B cell (primary cell): ENCODE measurements around the gene GNB5.

Experiments
- EZH2 ChIP-seq: IDR thresholded peaks from 2 replicates; pipeline ENCODE4 v1.6.1; 2012; ENCODE audit warnings: borderline replicate concordance, low read depth, mild to moderate bottlenecking, moderate library complexity, low read length; ENCODE audit not compliant: insufficient read depth, poor library complexity, severe bottlenecking
- TF ChIP-seq, protein P1 (sequence below): fragments of 200-600 bp; IDR thresholded peaks from one replicate; pipeline ENCODE4 v1.8.0; 2022; ENCODE audit warnings: antibody characterized with exemption, mild to moderate bottlenecking

DNA sequence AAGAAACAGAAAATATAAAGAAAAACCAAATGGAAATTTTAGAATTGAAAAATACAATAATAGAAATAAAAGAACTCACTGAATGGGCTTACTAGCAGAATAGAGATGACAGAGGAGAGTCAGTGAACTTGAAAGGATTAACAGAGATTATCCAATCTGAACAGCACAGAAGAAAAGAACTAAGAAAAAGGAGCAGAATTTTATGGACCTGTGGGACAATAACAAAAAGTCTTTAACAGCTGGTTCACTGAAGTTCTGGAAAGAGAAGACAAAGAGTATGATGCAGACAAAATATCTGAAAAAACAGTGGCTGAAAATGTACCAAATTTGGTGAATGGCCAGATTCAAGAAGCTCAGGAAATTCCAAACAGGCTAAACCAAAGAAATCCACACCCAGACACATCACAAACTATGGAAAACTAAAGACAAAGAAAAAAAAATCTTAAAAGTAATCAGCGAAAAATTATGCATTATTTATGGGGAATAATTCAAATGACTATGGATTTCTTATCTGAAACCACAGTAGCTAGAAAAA is 9.7 kb upstream of the GNB5 start:
- no peak for TF ChIP-seq EZH2
- TF ChIP-seq, protein P1, sequence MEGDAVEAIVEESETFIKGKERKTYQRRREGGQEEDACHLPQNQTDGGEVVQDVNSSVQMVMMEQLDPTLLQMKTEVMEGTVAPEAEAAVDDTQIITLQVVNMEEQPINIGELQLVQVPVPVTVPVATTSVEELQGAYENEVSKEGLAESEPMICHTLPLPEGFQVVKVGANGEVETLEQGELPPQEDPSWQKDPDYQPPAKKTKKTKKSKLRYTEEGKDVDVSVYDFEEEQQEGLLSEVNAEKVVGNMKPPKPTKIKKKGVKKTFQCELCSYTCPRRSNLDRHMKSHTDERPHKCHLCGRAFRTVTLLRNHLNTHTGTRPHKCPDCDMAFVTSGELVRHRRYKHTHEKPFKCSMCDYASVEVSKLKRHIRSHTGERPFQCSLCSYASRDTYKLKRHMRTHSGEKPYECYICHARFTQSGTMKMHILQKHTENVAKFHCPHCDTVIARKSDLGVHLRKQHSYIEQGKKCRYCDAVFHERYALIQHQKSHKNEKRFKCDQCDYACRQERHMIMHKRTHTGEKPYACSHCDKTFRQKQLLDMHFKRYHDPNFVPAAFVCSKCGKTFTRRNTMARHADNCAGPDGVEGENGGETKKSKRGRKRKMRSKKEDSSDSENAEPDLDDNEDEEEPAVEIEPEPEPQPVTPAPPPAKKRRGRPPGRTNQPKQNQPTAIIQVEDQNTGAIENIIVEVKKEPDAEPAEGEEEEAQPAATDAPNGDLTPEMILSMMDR = no peak
